Measurements from ENCODE around the gene CDX2. TPM values are rescaled to one million over a fixed set of nuclear protein-coding genes. Genes with fewer than 3 reads are reported as not detected.
"Not testable (repeated sequence)": the region's sequence is repeated elsewhere in the genome, so short reads cannot be mapped to it uniquely, and the experiment has no call there.

CDX2 gene
- total RNA-seq, 2 donors from 2014 or later: not detected

- H3K9me3 ChIP-seq (ENCODE audit: control insufficient read depth, low read length, poor library complexity, severe bottlenecking): no peaks in the 10 kb centered on the region
- Mint-ChIP-seq H3K4me3 (no peak overlapping the region), H3K36me3 (ENCODE audit: low read depth) (peaks cover 2% of the 10 kb centered on the region), H3K27ac (no peak overlapping the region), H3K4me1 (peaks cover 19% of the 10 kb centered on the region), H3K27me3 (peaks cover 81% of the 10 kb centered on the region)
- ATAC-seq: no peak
- DNase-seq: no peak
These were observed 2.4 kb downstream of the CDX2 start for GRCh38 chr13:27966641-27967202.

- ATAC-seq (no peak), DNase-seq (no peak)
- Mint-ChIP-seq H3K27me3 (peaks cover 81% of the 10 kb centered on the region), H3K36me3 (ENCODE audit: low read depth) (peaks cover 2% of the 10 kb centered on the region), H3K27ac (no peak overlapping the region), H3K4me3 (peak overlapping the region; percentile 53), H3K4me1 (peaks cover 19% of the 10 kb centered on the region)
- no peaks in the 10 kb centered on the region for H3K9me3 ChIP-seq (ENCODE audit: control insufficient read depth, low read length, poor library complexity, severe bottlenecking)
These were observed 3.1 kb downstream of the CDX2 start for GRCh38 chr13:27965740-27966640.

GRCh38 chr13:27965343-27965739, 3.8 kb downstream of the CDX2 start:
- no peak overlapping the region for H3K4me3 Mint-ChIP-seq

GRCh38 chr13:27964741-27965323, 4.3 kb downstream of the CDX2 start:
- peaks cover 2% of the 10 kb centered on the region for H3K36me3 Mint-ChIP-seq (ENCODE audit: low read depth)
- no peak overlapping the region for H3K27ac Mint-ChIP-seq
- no peak overlapping the region for H3K4me3 Mint-ChIP-seq
- no peak for DNase-seq
- peaks cover 78% of the 10 kb centered on the region for H3K27me3 Mint-ChIP-seq
- peaks cover 19% of the 10 kb centered on the region for H3K4me1 Mint-ChIP-seq
- no peak for ATAC-seq
- H3K9me3 ChIP-seq (ENCODE audit: control insufficient read depth, low read length, poor library complexity, severe bottlenecking): no peaks in the 10 kb centered on the region

More at GRCh38 chr13:27965343-27965739, 3.8 kb downstream of the CDX2 start:
- peaks cover 19% of the 10 kb centered on the region for H3K4me1 Mint-ChIP-seq
- H3K9me3 ChIP-seq (ENCODE audit: control insufficient read depth, low read length, poor library complexity, severe bottlenecking): no peaks in the 10 kb centered on the region
- no peak for ATAC-seq
- H3K27ac Mint-ChIP-seq: no peak overlapping the region
- no peak for DNase-seq
- peaks cover 78% of the 10 kb centered on the region for H3K27me3 Mint-ChIP-seq
- peaks cover 2% of the 10 kb centered on the region for H3K36me3 Mint-ChIP-seq (ENCODE audit: low read depth)

- H3K36me3 Mint-ChIP-seq (ENCODE audit: low read depth): not testable (repeated sequence)
These were observed 4.9 kb downstream of the CDX2 start for GRCh38 chr13:27964206-27964605.

GRCh38 chr13:27963491-27963890, 5.6 kb downstream of the CDX2 start:
- no peaks in the 10 kb centered on the region for H3K9me3 ChIP-seq (ENCODE audit: control insufficient read depth, low read length, poor library complexity, severe bottlenecking)
- H3K27ac Mint-ChIP-seq: no peak overlapping the region
- DNase-seq (no peak), ATAC-seq (no peak)
- no peak overlapping the region for H3K4me3 Mint-ChIP-seq
- peaks cover 12% of the 10 kb centered on the region for H3K4me1 Mint-ChIP-seq
- peaks cover 82% of the 10 kb centered on the region for H3K27me3 Mint-ChIP-seq
- H3K36me3 Mint-ChIP-seq (ENCODE audit: low read depth): no peaks in the 10 kb centered on the region

More at GRCh38 chr13:27964206-27964605, 4.9 kb downstream of the CDX2 start:
- not testable (repeated sequence) for H3K4me3 Mint-ChIP-seq; ATAC-seq; H3K27ac Mint-ChIP-seq; H3K9me3 ChIP-seq (ENCODE audit: control insufficient read depth, low read length, poor library complexity, severe bottlenecking); DNase-seq
- Mint-ChIP-seq H3K27me3 (peaks cover 78% of the 10 kb centered on the region), H3K4me1 (peaks cover 14% of the 10 kb centered on the region)

GRCh38 chr13:27962982-27963381, 6.1 kb downstream of the CDX2 start:
- DNase-seq: no peak

GRCh38 chr13:27962128-27962841, 6.8 kb downstream of the CDX2 start:
- Mint-ChIP-seq H3K36me3 (ENCODE audit: low read depth) (no peaks in the 10 kb centered on the region), H3K27me3 (peaks cover 79% of the 10 kb centered on the region), H3K4me3 (no peak overlapping the region), H3K27ac (no peak overlapping the region), H3K4me1 (peaks cover 4% of the 10 kb centered on the region)
- DNase-seq: no peak
- no peaks in the 10 kb centered on the region for H3K9me3 ChIP-seq (ENCODE audit: control insufficient read depth, low read length, poor library complexity, severe bottlenecking)
- ATAC-seq: no peak

More at GRCh38 chr13:27962982-27963381, 6.1 kb downstream of the CDX2 start:
- ATAC-seq: no peak
- Mint-ChIP-seq H3K4me3 (no peak overlapping the region), H3K27ac (no peak overlapping the region), H3K27me3 (peaks cover 85% of the 10 kb centered on the region), H3K36me3 (ENCODE audit: low read depth) (no peaks in the 10 kb centered on the region), H3K4me1 (peaks cover 11% of the 10 kb centered on the region)
- H3K9me3 ChIP-seq (ENCODE audit: control insufficient read depth, low read length, poor library complexity, severe bottlenecking): no peaks in the 10 kb centered on the region

- DNase-seq: no peak
- ATAC-seq: no peak
- no peaks in the 10 kb centered on the region for H3K36me3 Mint-ChIP-seq (ENCODE audit: low read depth)
- peaks cover 80% of the 10 kb centered on the region for H3K27me3 Mint-ChIP-seq
- no peak overlapping the region for H3K27ac Mint-ChIP-seq
- H3K9me3 ChIP-seq (ENCODE audit: control insufficient read depth, low read length, poor library complexity, severe bottlenecking): no peaks in the 10 kb centered on the region
- H3K4me3 Mint-ChIP-seq: peak overlapping the region; percentile 68
- peaks cover 2% of the 10 kb centered on the region for H3K4me1 Mint-ChIP-seq
These were observed 7.7 kb downstream of the CDX2 start for GRCh38 chr13:27961227-27962085.

- ATAC-seq: peak; percentile 41
- H3K9me3 ChIP-seq (ENCODE audit: control insufficient read depth, low read length, poor library complexity, severe bottlenecking): no peaks in the 10 kb centered on the region
- Mint-ChIP-seq H3K4me1 (no peaks in the 10 kb centered on the region), H3K27ac (peak overlapping the region; percentile 16), H3K27me3 (peaks cover 78% of the 10 kb centered on the region), H3K36me3 (ENCODE audit: low read depth) (no peaks in the 10 kb centered on the region), H3K4me3 (peak overlapping the region; percentile 55)
- DNase-seq: no peak
These were observed 8.5 kb downstream of the CDX2 start for GRCh38 chr13:27960362-27961226.

GRCh38 chr13:27959976-27960361, 9.1 kb downstream of the CDX2 start:
- H3K9me3 ChIP-seq (ENCODE audit: control insufficient read depth, low read length, poor library complexity, severe bottlenecking): no peaks in the 10 kb centered on the region
- DNase-seq (no peak), ATAC-seq (no peak)
- Mint-ChIP-seq H3K36me3 (ENCODE audit: low read depth) (no peaks in the 10 kb centered on the region), H3K4me3 (peak overlapping the region; percentile 31), H3K27ac (peak overlapping the region; percentile 16), H3K27me3 (peaks cover 78% of the 10 kb centered on the region), H3K4me1 (peaks cover under 1% of the 10 kb centered on the region)
